Ascending aorta (tissue), 2 donors: Measurements from ENCODE around the gene HIVEP3. TPM values are rescaled to one million over a fixed set of nuclear protein-coding genes. Genes with fewer than 3 reads are reported as not detected.

ENCODE experiments used
- DNase-seq, 2 donors: peaks; one replicate each; pipeline ENCODE4 v3.0.0-alpha.2; 2019; ENCODE audit warnings: low spot score in 2 of 2
- H3K27ac ChIP-seq, 2 donors: fragments of 200-600 bp; sonication (generic); one replicate each; pipeline ENCODE4 v1.5.1; 2016 to 2017; ENCODE audit warnings: mild to moderate bottlenecking in 1 of 2
- H3K27me3 ChIP-seq: fragments of 200-600 bp; sonication (generic); one replicate; pipeline ENCODE4 v1.5.1; 2017
- H3K36me3 ChIP-seq, 2 donors: fragments of 200-600 bp; sonication (generic); one replicate each; pipeline ENCODE4 v1.5.1; 2016
- H3K4me1 ChIP-seq, 2 donors: fragments of 200-600 bp; sonication (generic); one replicate each; pipeline ENCODE4 v1.5.1; 2016 to 2017; ENCODE audit warnings: mild to moderate bottlenecking in 1 of 2
- H3K4me3 ChIP-seq, 2 donors: fragments of 200-600 bp; sonication (generic); one replicate each; pipeline ENCODE4 v1.5.1; 2016 to 2017; ENCODE audit warnings: mild to moderate bottlenecking in 1 of 2
- H3K9me3 ChIP-seq, 2 donors: fragments of 200-600 bp; sonication (generic); one replicate each; pipeline ENCODE4 v1.5.1; 2016
- intact Hi-C: fragments of 100-400 bp; cut with DNase I; formaldehyde crosslinking; loops from one replicate; pipeline ENCODE4 v1.15.1; 2023
- total RNA-seq: library from RNA; depleted of rRNA; stranded (reverse); fragments of >200 nt; gene quantifications from one replicate; pipeline ENCODE4 v1.1.0, GENCODE V29; 2016
- TF ChIP-seq, protein P1 (sequence below), 3 experiments: fragments of 200-600 bp in 2 of 3; fragments of 450-650 bp in 1 of 3; sonication (generic) in 2 of 3; IDR thresholded peaks; one replicate each; pipeline ENCODE4 v1.5.1; 2016 to 2019; ENCODE audit warnings: antibody characterized with exemption in 3 of 3, mild to moderate bottlenecking in 1 of 3, moderate library complexity in 1 of 3

HIVEP3 gene
- total RNA-seq, 1 donor from 2014 or later: 0.32 TPM

DNA sequence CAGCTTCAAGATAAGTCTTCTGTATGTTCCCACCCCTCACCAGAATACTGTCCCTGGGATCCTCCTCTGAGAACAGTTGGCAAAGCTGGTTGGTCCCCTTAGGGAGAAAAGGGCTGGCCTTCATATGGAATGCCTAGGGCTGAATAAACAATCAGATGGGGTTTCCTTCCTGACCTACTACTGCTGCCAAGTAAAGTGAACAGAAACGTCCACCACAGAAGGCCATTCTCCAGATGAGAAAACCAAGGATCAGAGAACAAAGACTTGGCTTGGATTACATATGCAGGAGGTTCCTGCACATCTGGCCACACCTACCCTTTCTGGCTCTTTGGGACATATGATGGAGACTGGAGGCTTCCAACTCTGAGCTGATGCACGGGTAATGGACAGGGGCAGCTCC, 194.5 kb downstream of the HIVEP3 start:
- TF ChIP-seq, protein P1, sequence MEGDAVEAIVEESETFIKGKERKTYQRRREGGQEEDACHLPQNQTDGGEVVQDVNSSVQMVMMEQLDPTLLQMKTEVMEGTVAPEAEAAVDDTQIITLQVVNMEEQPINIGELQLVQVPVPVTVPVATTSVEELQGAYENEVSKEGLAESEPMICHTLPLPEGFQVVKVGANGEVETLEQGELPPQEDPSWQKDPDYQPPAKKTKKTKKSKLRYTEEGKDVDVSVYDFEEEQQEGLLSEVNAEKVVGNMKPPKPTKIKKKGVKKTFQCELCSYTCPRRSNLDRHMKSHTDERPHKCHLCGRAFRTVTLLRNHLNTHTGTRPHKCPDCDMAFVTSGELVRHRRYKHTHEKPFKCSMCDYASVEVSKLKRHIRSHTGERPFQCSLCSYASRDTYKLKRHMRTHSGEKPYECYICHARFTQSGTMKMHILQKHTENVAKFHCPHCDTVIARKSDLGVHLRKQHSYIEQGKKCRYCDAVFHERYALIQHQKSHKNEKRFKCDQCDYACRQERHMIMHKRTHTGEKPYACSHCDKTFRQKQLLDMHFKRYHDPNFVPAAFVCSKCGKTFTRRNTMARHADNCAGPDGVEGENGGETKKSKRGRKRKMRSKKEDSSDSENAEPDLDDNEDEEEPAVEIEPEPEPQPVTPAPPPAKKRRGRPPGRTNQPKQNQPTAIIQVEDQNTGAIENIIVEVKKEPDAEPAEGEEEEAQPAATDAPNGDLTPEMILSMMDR (IDR thresholded peaks at IDR 0.05): no peak
- no peak for DNase-seq
- no peak overlapping the region for H3K27ac ChIP-seq

DNA sequence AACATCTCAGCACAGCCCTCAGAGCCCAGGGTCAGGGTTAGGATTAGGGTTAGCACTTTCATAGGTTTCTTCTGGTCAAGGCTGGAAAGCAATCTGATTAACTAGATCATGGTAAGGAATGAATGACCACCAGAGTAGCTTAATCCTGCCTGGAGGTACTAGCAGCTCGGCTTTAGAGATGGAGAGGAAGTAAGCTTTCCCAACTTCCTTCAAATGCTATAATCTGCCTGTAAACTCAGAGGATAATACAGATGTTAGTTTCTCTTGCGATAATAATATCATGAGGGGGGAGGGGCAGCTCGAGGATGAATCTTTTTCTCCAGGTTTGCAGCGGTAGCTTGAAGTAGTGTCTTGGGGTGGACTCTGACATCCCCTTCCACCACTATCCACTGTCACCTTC, 194.9 kb downstream of the HIVEP3 start:
- Histone ChIP-seq H3K36me3 (no peaks in the 10 kb centered on the region), H3K4me3 (no peak overlapping the region), H3K27me3 (no peaks in the 10 kb centered on the region), H3K27ac (no peak overlapping the region), H3K4me1 (no peaks in the 10 kb centered on the region), H3K9me3 (no peaks in the 10 kb centered on the region)
- intact Hi-C loops: no loop called here
- TF ChIP-seq, protein P1 (IDR thresholded peaks at IDR 0.05): no peak
- no peak for DNase-seq

More for the DNA sequence above, 194.5 kb downstream of the HIVEP3 start:
- no peaks in the 10 kb centered on the region for H3K27me3 ChIP-seq
- no peak overlapping the region for H3K4me3 ChIP-seq
- no peaks in the 10 kb centered on the region for H3K9me3 ChIP-seq
- H3K36me3 ChIP-seq: no peaks in the 10 kb centered on the region
- no peaks in the 10 kb centered on the region for H3K4me1 ChIP-seq
- intact Hi-C loops: no loop called here

DNA sequence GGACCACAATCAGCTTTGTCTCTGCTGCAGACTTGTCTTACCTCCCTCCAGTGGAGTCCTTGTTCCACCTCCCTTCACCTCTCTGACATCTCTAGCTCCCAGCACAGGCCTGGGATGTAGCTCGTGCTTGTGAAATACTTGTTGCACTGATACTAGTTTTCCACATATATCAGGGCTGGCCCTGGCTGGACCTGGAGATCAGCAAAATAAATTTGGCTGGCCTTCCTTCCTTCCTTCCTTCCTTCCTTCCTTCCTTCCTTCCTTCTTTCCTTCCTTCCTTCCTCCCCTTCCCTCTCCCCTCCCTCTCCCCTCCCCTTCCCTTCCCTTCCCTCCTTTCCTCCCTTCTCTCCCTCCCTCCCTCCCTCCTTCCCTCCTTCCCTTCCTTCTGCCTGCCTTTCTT, 196.5 kb downstream of the HIVEP3 start:
- Histone ChIP-seq H3K27me3 (no peaks in the 10 kb centered on the region), H3K27ac (no peak overlapping the region), H3K9me3 (no peaks in the 10 kb centered on the region), H3K4me1 (no peaks in the 10 kb centered on the region), H3K36me3 (no peaks in the 10 kb centered on the region), H3K4me3 (no peak overlapping the region)
- intact Hi-C loops: no loop called here
- TF ChIP-seq, protein P1 (IDR thresholded peaks at IDR 0.05): no peak
- DNase-seq: no peak

DNA sequence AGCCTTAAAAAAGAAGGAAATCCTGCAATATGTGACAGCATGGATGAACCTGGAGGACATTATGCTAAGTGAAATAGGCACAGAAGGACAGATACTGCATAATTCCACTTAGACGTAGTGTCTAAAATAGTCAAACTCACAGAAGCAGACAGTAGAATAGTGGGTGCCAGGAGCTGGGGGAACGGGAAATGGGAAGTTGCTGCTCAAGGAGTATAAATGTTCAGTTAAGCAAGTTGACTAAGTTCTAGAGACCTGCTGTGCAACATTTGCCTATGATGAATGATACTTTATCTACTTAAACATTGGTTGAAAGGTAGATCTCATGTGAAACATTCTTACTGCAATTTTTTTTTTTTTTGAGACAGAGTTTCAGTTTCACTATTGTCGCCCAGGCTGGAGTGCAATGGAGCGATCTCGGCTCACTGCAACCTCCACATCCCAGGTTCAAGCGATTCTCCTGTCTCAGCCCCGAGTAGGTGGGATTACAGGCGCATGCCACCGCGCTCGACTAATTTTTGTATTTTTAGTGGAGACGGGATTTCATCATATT, 197.8 kb downstream of the HIVEP3 start:
- Histone ChIP-seq H3K36me3 (no peaks in the 10 kb centered on the region), H3K27me3 (no peaks in the 10 kb centered on the region), H3K4me1 (no peaks in the 10 kb centered on the region), H3K9me3 (no peaks in the 10 kb centered on the region), H3K27ac (no peak overlapping the region), H3K4me3 (no peak overlapping the region)
- DNase-seq: no peak
- intact Hi-C loops: no loop called here
- TF ChIP-seq, protein P1 (IDR thresholded peaks at IDR 0.05): no peak

DNA sequence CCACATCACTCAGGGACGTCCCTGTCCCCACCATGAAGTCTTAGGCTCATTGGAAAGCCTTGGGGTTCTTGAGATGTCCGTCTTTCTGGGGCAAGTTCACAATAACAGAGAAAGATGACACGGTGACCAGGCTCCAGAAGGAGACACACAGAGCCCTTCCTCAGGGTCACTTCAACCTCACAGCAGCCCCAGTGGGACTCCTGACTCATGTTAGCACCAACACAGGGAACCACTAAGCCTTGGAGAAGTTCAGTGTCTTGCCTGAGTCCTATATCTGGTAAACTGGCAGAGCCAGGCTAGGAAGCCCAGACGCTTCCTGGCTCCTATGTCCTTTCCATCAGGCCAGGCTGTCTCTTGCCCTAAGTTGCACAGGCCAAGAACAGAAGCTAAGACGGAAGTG, 199.1 kb downstream of the HIVEP3 start:
- Histone ChIP-seq H3K4me3 (no peak overlapping the region), H3K4me1 (no peaks in the 10 kb centered on the region), H3K27ac (no peak overlapping the region), H3K36me3 (no peaks in the 10 kb centered on the region), H3K9me3 (no peaks in the 10 kb centered on the region), H3K27me3 (no peaks in the 10 kb centered on the region)
- TF ChIP-seq, protein P1 (IDR thresholded peaks at IDR 0.05): no peak
- intact Hi-C loops: no loop called here
- DNase-seq: no peak

DNA sequence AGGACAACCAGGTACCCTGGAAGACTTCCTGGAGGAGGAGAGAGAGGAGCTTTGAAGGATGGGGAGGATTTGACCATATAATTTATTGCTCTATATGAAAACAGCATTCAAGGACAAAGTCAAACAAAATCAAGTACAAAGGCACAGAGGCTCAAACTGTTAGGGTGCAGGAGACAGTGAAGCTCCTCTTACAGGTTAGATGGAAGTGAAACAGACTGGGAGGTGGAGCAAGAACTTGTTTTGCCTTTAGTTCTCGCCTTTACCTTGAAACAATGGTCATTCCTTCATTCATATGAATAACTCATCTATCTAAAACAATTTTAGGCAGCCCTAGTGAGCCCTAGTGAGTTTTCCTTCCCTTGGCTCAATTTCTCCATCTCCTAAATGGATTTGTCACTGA, 199.6 kb downstream of the HIVEP3 start:
- H3K9me3 ChIP-seq: no peaks in the 10 kb centered on the region
- no peak overlapping the region for H3K4me3 ChIP-seq
- no peak for DNase-seq
- H3K4me1 ChIP-seq: no peaks in the 10 kb centered on the region
- H3K27ac ChIP-seq: no peak overlapping the region
- no peaks in the 10 kb centered on the region for H3K27me3 ChIP-seq
- intact Hi-C loops: no loop called here
- TF ChIP-seq, protein P1 (IDR thresholded peaks at IDR 0.05): no peak
- H3K36me3 ChIP-seq: no peaks in the 10 kb centered on the region
